Vagina (tissue), 2 donors: Measurements from ENCODE around the gene PPP1R36. TPM values are rescaled to one million over a fixed set of nuclear protein-coding genes. Genes with fewer than 3 reads are reported as not detected.

Experiments used
- DNase-seq, 2 donors: peaks; one replicate each; pipeline ENCODE4 v3.0.0-alpha.2; 2017; ENCODE audit errors: extremely low spot score in 2 of 2
- H3K27ac ChIP-seq: fragments of 200-600 bp; sonication (generic); one replicate; pipeline ENCODE4 v1.5.1; 2019
- H3K27me3 ChIP-seq: fragments of 200-600 bp; sonication (generic); one replicate; pipeline ENCODE4 v1.5.1; 2019
- H3K36me3 ChIP-seq, 2 donors: fragments of 200-600 bp; sonication (generic); one replicate each; pipeline ENCODE4 v1.5.1; 2017 to 2019
- H3K4me1 ChIP-seq: fragments of 200-600 bp; sonication (generic); one replicate; pipeline ENCODE4 v1.5.1; 2019
- H3K4me3 ChIP-seq, 2 donors: fragments of 200-600 bp; sonication (generic); 1 replicate in 1 of 2; 2 replicates in 1 of 2; pipeline ENCODE4 v1.5.1; 2016 to 2019
- H3K9me3 ChIP-seq: fragments of 200-600 bp; sonication (generic); one replicate; pipeline ENCODE4 v1.5.1; 2019
- CTCF ChIP-seq, 3 experiments: fragments of 450-650 bp in 2 of 3; fragments of 200-600 bp in 1 of 3; sonication (generic) in 1 of 3; IDR thresholded peaks; one replicate each; pipeline ENCODE4 v1.5.1; 2017 to 2019; ENCODE audit warnings: antibody characterized with exemption in 3 of 3, mild to moderate bottlenecking in 2 of 3, moderate library complexity in 2 of 3
- POLR2A ChIP-seq, 2 donors: fragments of 450-650 bp; IDR thresholded peaks; one replicate each; pipeline ENCODE4 v1.6.1; 2017; ENCODE audit warnings: antibody characterized with exemption in 2 of 2, mild to moderate bottlenecking in 2 of 2, moderate library complexity in 2 of 2
- POLR2AphosphoS5 ChIP-seq, 2 donors: sonication (generic); formaldehyde crosslinking; IDR thresholded peaks; one replicate each; pipeline ENCODE4 v1.9.0; 2017; ENCODE audit warnings: antibody characterized with exemption in 2 of 2, mild to moderate bottlenecking in 2 of 2, low read depth in 1 of 2; ENCODE audit not compliant: insufficient read depth in 1 of 2
- intact Hi-C: fragments of 100-400 bp; cut with DNase I; formaldehyde crosslinking; loops from one replicate; pipeline ENCODE4 v1.15.1; 2023
- total RNA-seq: library from RNA; depleted of rRNA; stranded (reverse); fragments of >200 nt; gene quantifications from one replicate; pipeline ENCODE4 v1.2.3, GENCODE V29; 2016

PPP1R36 gene
- total RNA-seq, 1 donor from 2014 or later = not detected

GRCh38 chr14:64502887-64503433 lies 46.8 kb upstream of the PPP1R36 start:
- TF ChIP-seq POLR2AphosphoS5 (IDR thresholded peaks at IDR 0.05; ENCODE audit: insufficient read depth in 1 of 2, low read depth in 1 of 2) = no peak
- no peak for TF ChIP-seq POLR2A (IDR thresholded peaks at IDR 0.05)
- TF ChIP-seq CTCF (IDR thresholded peaks at IDR 0.05) = no peak
- intact Hi-C loops = no loop called here
- H3K27ac ChIP-seq = peak overlapping the region; percentile 94
- H3K4me3 ChIP-seq = peak overlapping the region; percentile 68 to 90
- no peaks in the 10 kb centered on the region for H3K27me3 ChIP-seq
- no peaks in the 10 kb centered on the region for H3K36me3 ChIP-seq
- H3K9me3 ChIP-seq = no peaks in the 10 kb centered on the region
- peaks cover 60% of the 10 kb centered on the region for H3K4me1 ChIP-seq
- DNase-seq = no peak

- Histone ChIP-seq H3K4me3 (peak within 1 kb of the TSS; percentile 68 to 90), H3K27me3 (no peaks in the 10 kb centered on the region), H3K4me1 (peaks cover 67% of the 10 kb centered on the region), H3K36me3 (no peaks in the 10 kb centered on the region), H3K9me3 (no peaks in the 10 kb centered on the region), H3K27ac (peak within 1 kb of the TSS; percentile 94)
- peak in 1 of 2 donors; percentile 95 for DNase-seq
- TF ChIP-seq POLR2A (IDR thresholded peaks at IDR 0.05) (peak in 1 of 2 donors; percentile 58), CTCF (IDR thresholded peaks at IDR 0.05) (no peak), POLR2AphosphoS5 (IDR thresholded peaks at IDR 0.05; ENCODE audit: insufficient read depth in 1 of 2, low read depth in 1 of 2) (peak; percentile 17 to 83)
- intact Hi-C loops = no loop called here
These were observed 46.1 kb upstream of the PPP1R36 start, which contains the start of gene ZBTB25 for GRCh38 chr14:64503434-64504309. Gene ZBTB25, minus strand, starts transcription at chr14:64503838. Its CDS starts 13,305 bp downstream, at chr14:64490533.

- H3K27me3 ChIP-seq = no peaks in the 10 kb centered on the region
- peaks cover 74% of the 10 kb centered on the region for H3K4me1 ChIP-seq
- H3K27ac ChIP-seq = peak within 1 kb of the TSS; percentile 94
- intact Hi-C loops = no loop called here
- peak within 1 kb of the TSS; percentile 68 to 90 for H3K4me3 ChIP-seq
- no peaks in the 10 kb centered on the region for H3K36me3 ChIP-seq
- TF ChIP-seq POLR2A (IDR thresholded peaks at IDR 0.05) (peak in 1 of 2 donors; percentile 36), CTCF (IDR thresholded peaks at IDR 0.05) (no peak), POLR2AphosphoS5 (IDR thresholded peaks at IDR 0.05; ENCODE audit: insufficient read depth in 1 of 2, low read depth in 1 of 2) (peak in 1 of 2 donors; percentile 81)
- H3K9me3 ChIP-seq = no peaks in the 10 kb centered on the region
- peak in 1 of 2 donors; percentile 94 for DNase-seq
These were observed 45.4 kb upstream of the PPP1R36 start, which contains the start of gene ZBTB1 for GRCh38 chr14:64504310-64504896. Gene ZBTB1, plus strand, starts transcription at chr14:64504770. Its CDS starts 16,735 bp downstream, at chr14:64521505.

GRCh38 chr14:64504897-64505794 lies 44.6 kb upstream of the PPP1R36 start:
- Histone ChIP-seq H3K9me3 (no peaks in the 10 kb centered on the region), H3K27ac (peak overlapping the region; percentile 94), H3K27me3 (no peaks in the 10 kb centered on the region), H3K36me3 (no peaks in the 10 kb centered on the region), H3K4me3 (peak overlapping the region; percentile 68 to 90), H3K4me1 (peaks cover 71% of the 10 kb centered on the region)
- DNase-seq = peak in 1 of 2 donors; percentile 94
- intact Hi-C loops = no loop called here
- no peak for TF ChIP-seq CTCF (IDR thresholded peaks at IDR 0.05)
- peak in 1 of 2 donors; percentile 59 for TF ChIP-seq POLR2AphosphoS5 (IDR thresholded peaks at IDR 0.05; ENCODE audit: insufficient read depth in 1 of 2, low read depth in 1 of 2)
- peak in 1 of 2 donors; percentile 4 for TF ChIP-seq POLR2A (IDR thresholded peaks at IDR 0.05)
